ENCODE results near the gene MRPL16.

MRPL16 gene

GRCh38 chr11:59769828-59770227 is 40.8 kb downstream of the MRPL16 start:
- no peak for DNase-seq

GRCh38 chr11:59769111-59769510 is 41.5 kb downstream of the MRPL16 start:
- no peak for DNase-seq

GRCh38 chr11:59767225-59767611 is 43.4 kb downstream of the MRPL16 start:
- DNase-seq: peak in 1 of 2 donors; percentile 42

GRCh38 chr11:59766542-59767224 is 43.9 kb downstream of the MRPL16 start:
- DNase-seq: no peak

GRCh38 chr11:59765068-59765735 is 45.4 kb downstream of the MRPL16 start:
- DNase-seq: no peak

- no peak for DNase-seq
These were observed 48.6 kb downstream of the MRPL16 start for GRCh38 chr11:59761993-59762392.

GRCh38 chr11:59760771-59761170 is 49.8 kb downstream of the MRPL16 start:
- no peak for DNase-seq

GRCh38 chr11:59759900-59760299 is 50.7 kb downstream of the MRPL16 start:
- no peak for DNase-seq

- no peak for DNase-seq
These were observed 52.1 kb downstream of the MRPL16 start for GRCh38 chr11:59758401-59759037.

- DNase-seq: peak in 1 of 2 donors; percentile 21
These were observed 53.7 kb downstream of the MRPL16 start for GRCh38 chr11:59756845-59757244.

GRCh38 chr11:59756558-59756840 is 54.1 kb downstream of the MRPL16 start:
- DNase-seq: no peak

Data from CD4-positive, alpha-beta T cell treated with Interleukin-4 for 1 hour (primary cell).